Activated gamma-delta T cell treated with anti-CD3 and anti-CD28 coated beads, Interleukin-2, amount 50 U/mL, for 16 hours (primary cell): ENCODE measurements around the gene FBLN5.

ENCODE experiments used
- DNase-seq: peaks from one replicate; pipeline ENCODE4 v3.0.0-alpha.2; 2020; ENCODE audit warnings: low read depth

Gene FBLN5

DNA sequence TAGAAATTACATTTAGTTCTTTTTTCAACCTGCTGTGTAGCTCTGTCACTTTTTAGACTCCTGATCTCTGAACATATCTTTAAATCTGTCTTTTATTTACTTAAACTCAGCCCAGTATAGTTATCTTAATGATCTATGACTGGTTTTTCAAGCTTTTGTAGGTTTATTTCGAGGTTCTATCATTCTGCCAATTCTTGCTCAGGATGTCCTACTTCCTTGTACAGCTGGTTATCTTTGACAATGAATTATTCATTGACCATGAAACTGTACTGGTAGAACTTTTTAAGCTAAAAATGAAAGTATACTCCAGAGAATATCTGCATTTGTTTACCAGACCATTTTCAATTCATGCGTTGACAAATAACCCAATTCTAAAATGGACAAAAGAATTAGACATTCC is 118.0 kb downstream of the FBLN5 start:
- DNase-seq, result no peak

DNA sequence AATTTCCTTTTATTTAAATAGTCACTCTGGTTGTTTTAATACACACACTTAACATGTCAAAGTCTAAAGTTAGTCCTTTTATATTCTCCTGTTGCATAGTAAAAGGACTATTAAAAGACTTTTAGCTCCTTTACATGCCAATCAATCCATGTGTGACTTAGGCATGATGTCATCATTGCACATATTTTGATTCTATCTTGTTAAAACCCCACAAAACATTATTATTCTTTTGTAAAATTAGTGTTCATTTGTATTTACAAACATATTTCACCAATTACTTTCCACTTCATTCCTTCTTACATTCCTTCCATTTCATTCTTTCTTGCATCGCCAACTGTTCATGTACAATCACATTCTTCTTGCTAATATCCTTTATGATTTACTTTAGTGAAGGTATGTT is 119.7 kb downstream of the FBLN5 start:
- DNase-seq, result no peak
